Gastroesophageal sphincter (tissue), 4 donors: ENCODE results near the gene KIRREL3. TPM values are rescaled to one million over a fixed set of nuclear protein-coding genes. Genes with fewer than 3 reads are reported as not detected.

ENCODE experiments used
- ATAC-seq: fragments of 150-250 bp; one replicate; pipeline ENCODE4 v1.9.1; 2016; ENCODE audit warnings: mild to moderate bottlenecking, moderate library complexity
- H3K27ac ChIP-seq, 4 donors: fragments of 200-600 bp; sonication (generic) in 3 of 4; 1 replicate in 3 of 4; 2 replicates in 1 of 4; pipeline ENCODE4 v1.5.1; 2016 to 2019
- H3K27me3 ChIP-seq: fragments of 200-600 bp; sonication (generic); one replicate; pipeline ENCODE4 v1.5.1; 2019
- H3K36me3 ChIP-seq, 2 donors: fragments of 200-600 bp; sonication (generic); one replicate each; pipeline ENCODE4 v1.5.1; 2019; ENCODE audit warnings: control low read depth in 1 of 2
- H3K4me1 ChIP-seq, 3 donors: fragments of 200-600 bp; sonication (generic); 1 replicate in 2 of 3; 2 replicates in 1 of 3; pipeline ENCODE4 v1.5.1; 2016 to 2019; ENCODE audit warnings: control low read depth in 2 of 3
- H3K4me3 ChIP-seq, 2 donors: fragments of 200-600 bp; sonication (generic); one replicate each; pipeline ENCODE4 v1.5.1; 2019; ENCODE audit warnings: mild to moderate bottlenecking in 1 of 2, moderate library complexity in 1 of 2
- H3K9me3 ChIP-seq, 3 donors: fragments of 200-600 bp; sonication (generic); one replicate each; pipeline ENCODE4 v1.5.1; 2017 to 2019; ENCODE audit warnings: control low read depth in 2 of 3
- CTCF ChIP-seq, 4 experiments: fragments of 200-600 bp in 2 of 4; fragments of 450-650 bp in 2 of 4; sonication (generic) in 1 of 4; IDR thresholded peaks; one replicate each; pipeline ENCODE4 v1.5.1; 2017 to 2019; ENCODE audit warnings: antibody characterized with exemption in 4 of 4, mild to moderate bottlenecking in 2 of 4, moderate library complexity in 2 of 4
- EP300 ChIP-seq: sonication (generic); formaldehyde crosslinking; IDR thresholded peaks from one replicate; pipeline ENCODE4 v1.6.1; 2017; ENCODE audit warnings: antibody characterized with exemption, mild to moderate bottlenecking
- POLR2A ChIP-seq, 2 donors: fragments of 450-650 bp; IDR thresholded peaks; one replicate each; pipeline ENCODE4 v1.6.1; 2017; ENCODE audit warnings: antibody characterized with exemption in 2 of 2, mild to moderate bottlenecking in 2 of 2, moderate library complexity in 1 of 2
- POLR2AphosphoS5 ChIP-seq: sonication (generic); formaldehyde crosslinking; IDR thresholded peaks from one replicate; pipeline ENCODE4 v1.6.1; 2017; ENCODE audit warnings: antibody characterized with exemption
- WGBS, 2 donors: methylation state at CpG; one replicate each; pipeline ENCODE4 v1.1.5; 2018; ENCODE audit warnings: low coverage in 1 of 2; 5-methylcytosine and 5-hydroxymethylcytosine counted together
- total RNA-seq, 4 donors: library from RNA; depleted of rRNA; stranded (reverse); fragments of >200 nt; gene quantifications; one replicate each; pipeline ENCODE4 v1.1.0, GENCODE V29; 2016

KIRREL3 gene
- total RNA-seq, 4 donors from 2014 or later, result 0.54 to 3.9 (median 1.4) TPM

GRCh38 chr11:126464796-126465195, 535.8 kb downstream of the KIRREL3 start:
- no peak for ATAC-seq
- H3K36me3 ChIP-seq, result no peaks in the 10 kb centered on the region
- peaks cover 0 to 15% (median 0%) of the 10 kb centered on the region in 3 donors for H3K4me1 ChIP-seq
- no peak overlapping the region for H3K27ac ChIP-seq
- H3K4me3 ChIP-seq, result no peak overlapping the region
- peaks cover 0 to 6% (median 0%) of the 10 kb centered on the region in 3 donors for H3K9me3 ChIP-seq
- TF ChIP-seq POLR2AphosphoS5 (no peak), CTCF (IDR thresholded peaks at IDR 0.05) (no peak), POLR2A (IDR thresholded peaks at IDR 0.05) (no peak), EP300 (no peak)
- peaks cover 53% of the 10 kb centered on the region for H3K27me3 ChIP-seq
- WGBS, 2 donors, result 89 to 100% methylated on average over 2 to 4 of the region's 5 CpGs

- Histone ChIP-seq H3K27me3 (peaks cover 57% of the 10 kb centered on the region), H3K4me1 (peaks cover 0 to 15% (median 0%) of the 10 kb centered on the region in 3 donors), H3K9me3 (peaks cover 0 to 6% (median 0%) of the 10 kb centered on the region in 3 donors), H3K36me3 (no peaks in the 10 kb centered on the region), H3K27ac (no peak overlapping the region), H3K4me3 (no peak overlapping the region)
- TF ChIP-seq EP300 (no peak), POLR2A (IDR thresholded peaks at IDR 0.05) (no peak), CTCF (IDR thresholded peaks at IDR 0.05) (no peak), POLR2AphosphoS5 (no peak)
- 96 to 100% methylated on average over 3 to 5 of the region's 7 CpGs for WGBS, 2 donors
- no peak for ATAC-seq
Measured at GRCh38 chr11:126462422-126462821, 538.1 kb downstream of the KIRREL3 start.

GRCh38 chr11:126461996-126462395, 538.6 kb downstream of the KIRREL3 start:
- 96% methylated on average over 3 of the region's 6 CpGs; no CpG with 5 or more reads in 1 of the 2 donors for WGBS, 2 donors
- Histone ChIP-seq H3K36me3 (no peaks in the 10 kb centered on the region), H3K9me3 (peaks cover 0 to 6% (median 0%) of the 10 kb centered on the region in 3 donors), H3K4me3 (no peak overlapping the region), H3K4me1 (peaks cover 0 to 15% (median 0%) of the 10 kb centered on the region in 3 donors), H3K27ac (no peak overlapping the region), H3K27me3 (peaks cover 55% of the 10 kb centered on the region)
- TF ChIP-seq CTCF (IDR thresholded peaks at IDR 0.05), result no peak
- TF ChIP-seq EP300, result no peak
- TF ChIP-seq POLR2A (IDR thresholded peaks at IDR 0.05), result no peak
- TF ChIP-seq POLR2AphosphoS5, result no peak
- no peak for ATAC-seq

GRCh38 chr11:126461096-126461440, 539.5 kb downstream of the KIRREL3 start:
- 98% methylated on average over 6 of the region's 8 CpGs; no CpG with 5 or more reads in 1 of the 2 donors for WGBS, 2 donors
- TF ChIP-seq CTCF (IDR thresholded peaks at IDR 0.05), result no peak
- TF ChIP-seq POLR2A (IDR thresholded peaks at IDR 0.05), result no peak
- TF ChIP-seq POLR2AphosphoS5, result no peak
- no peak for TF ChIP-seq EP300
- no peak for ATAC-seq

GRCh38 chr11:126460417-126461095, 540.0 kb downstream of the KIRREL3 start:
- Histone ChIP-seq H3K4me1 (peaks cover 0 to 7% (median 0%) of the 10 kb centered on the region in 3 donors), H3K27me3 (peaks cover 58% of the 10 kb centered on the region), H3K4me3 (no peak overlapping the region), H3K27ac (no peak overlapping the region), H3K36me3 (no peaks in the 10 kb centered on the region), H3K9me3 (peaks cover 0 to 6% (median 0%) of the 10 kb centered on the region in 3 donors)
- ATAC-seq, result no peak
- no peak for TF ChIP-seq CTCF (IDR thresholded peaks at IDR 0.05)
- TF ChIP-seq POLR2AphosphoS5, result no peak
- TF ChIP-seq EP300, result no peak
- no peak for TF ChIP-seq POLR2A (IDR thresholded peaks at IDR 0.05)
- 83 to 100% methylated on average over 2 of the region's 15 CpGs for WGBS, 2 donors

More at GRCh38 chr11:126461096-126461440, 539.5 kb downstream of the KIRREL3 start:
- no peaks in the 10 kb centered on the region for H3K36me3 ChIP-seq
- H3K9me3 ChIP-seq, result peaks cover 0 to 6% (median 0%) of the 10 kb centered on the region in 3 donors
- H3K27ac ChIP-seq, result no peak overlapping the region
- H3K4me3 ChIP-seq, result no peak overlapping the region
- H3K27me3 ChIP-seq, result peaks cover 58% of the 10 kb centered on the region
- peaks cover 0 to 12% (median 0%) of the 10 kb centered on the region in 3 donors for H3K4me1 ChIP-seq
